ENCODE results near the gene PRKAR1B. TPM values are rescaled to one million over a fixed set of nuclear protein-coding genes. Genes with fewer than 3 reads are reported as not detected.

The PRKAR1B gene
- total RNA-seq, 1 donor from 2014 or later = 17.0 TPM

DNA sequence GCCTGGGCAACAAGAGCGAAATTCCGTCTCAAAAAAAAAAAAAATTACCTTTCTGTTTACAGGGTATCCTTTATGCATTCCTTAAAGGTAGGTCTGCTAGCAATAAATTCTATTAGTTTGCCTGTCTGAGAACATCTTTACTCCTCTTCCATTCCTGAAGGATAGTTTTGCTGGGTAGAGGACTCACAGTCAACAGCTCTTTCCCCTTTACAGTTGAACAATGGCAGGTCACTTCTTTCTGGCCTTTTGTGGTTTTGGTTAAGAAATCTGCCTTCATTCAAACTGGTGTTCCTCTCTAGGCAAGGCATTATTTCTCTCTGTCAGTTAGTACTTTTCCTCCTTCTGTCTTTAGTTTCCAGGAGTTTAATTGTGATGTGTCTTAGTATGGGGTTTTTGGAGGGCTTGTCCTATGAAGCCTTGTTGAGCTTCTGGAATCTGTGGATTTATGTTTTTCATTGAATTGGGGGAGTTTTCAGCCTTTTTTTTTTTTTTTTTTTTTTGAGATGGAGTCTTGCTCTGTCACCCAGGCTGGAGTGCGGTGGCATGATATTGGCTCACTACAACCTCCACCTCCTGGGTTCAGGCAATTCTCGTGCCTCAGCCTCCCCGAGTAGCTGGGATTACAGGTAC is 5.3 kb downstream of the PRKAR1B start:
- no peak for ATAC-seq

DNA sequence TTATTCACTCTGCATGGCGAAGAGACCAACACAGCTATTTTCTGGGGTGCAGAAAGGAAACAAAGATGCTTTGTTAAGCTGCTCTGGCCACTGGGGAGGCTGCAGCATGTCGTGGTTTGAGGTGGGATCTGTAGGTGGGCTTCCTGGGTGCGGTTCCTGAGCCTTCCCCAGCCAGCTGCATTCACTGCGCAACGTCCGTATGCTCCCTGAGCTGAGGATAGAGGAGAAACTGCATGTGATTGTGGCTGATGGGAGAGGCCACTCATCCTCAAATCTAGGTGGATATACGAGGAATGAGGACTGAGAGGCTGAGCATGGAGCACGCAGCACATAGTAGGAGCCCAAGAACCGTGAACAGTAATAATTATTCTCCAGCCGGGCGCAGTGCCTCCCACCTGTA is 10.4 kb downstream of the PRKAR1B start:
- no peak for ATAC-seq

DNA sequence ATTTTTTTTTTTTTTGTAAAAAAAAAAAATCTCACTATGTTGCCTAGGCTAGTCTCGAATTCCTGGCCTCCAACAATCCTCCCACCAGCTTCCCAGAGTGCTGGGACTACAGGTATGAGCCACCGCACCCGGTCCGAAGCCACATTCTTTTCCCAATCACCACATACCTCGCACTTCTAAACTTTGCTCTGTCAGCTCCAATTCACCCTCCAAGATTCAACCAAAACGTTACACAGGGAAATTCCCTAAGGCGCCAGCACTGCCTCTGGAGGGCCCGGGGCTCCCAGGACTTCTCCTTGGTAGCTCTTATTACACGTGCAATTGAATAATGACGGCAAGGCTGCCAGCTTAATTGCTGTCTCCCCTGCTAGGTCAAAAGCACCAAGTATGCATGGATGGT is 10.9 kb downstream of the PRKAR1B start:
- no peak for ATAC-seq

DNA sequence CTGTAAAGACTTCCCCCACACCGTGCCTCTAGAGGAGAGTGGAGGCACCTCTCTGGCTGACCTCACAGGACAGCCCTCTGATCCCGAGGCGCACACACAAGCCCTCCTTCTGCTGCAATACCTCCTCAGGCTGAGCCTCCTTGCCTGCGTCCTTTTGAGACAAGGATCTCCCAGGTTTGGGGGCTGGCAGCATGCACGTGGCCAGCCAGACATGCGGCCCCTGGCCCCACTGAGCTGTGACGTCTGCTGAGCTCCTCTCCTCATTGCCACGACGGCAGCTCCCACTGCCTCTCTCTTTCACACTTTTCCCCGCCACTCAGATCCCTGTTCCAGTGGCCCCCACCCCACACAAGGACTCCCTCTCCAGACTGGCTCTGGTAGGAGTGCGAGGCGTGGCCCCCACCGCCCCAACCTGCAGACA is 12.8 kb downstream of the PRKAR1B start:
- no peak for ATAC-seq

DNA sequence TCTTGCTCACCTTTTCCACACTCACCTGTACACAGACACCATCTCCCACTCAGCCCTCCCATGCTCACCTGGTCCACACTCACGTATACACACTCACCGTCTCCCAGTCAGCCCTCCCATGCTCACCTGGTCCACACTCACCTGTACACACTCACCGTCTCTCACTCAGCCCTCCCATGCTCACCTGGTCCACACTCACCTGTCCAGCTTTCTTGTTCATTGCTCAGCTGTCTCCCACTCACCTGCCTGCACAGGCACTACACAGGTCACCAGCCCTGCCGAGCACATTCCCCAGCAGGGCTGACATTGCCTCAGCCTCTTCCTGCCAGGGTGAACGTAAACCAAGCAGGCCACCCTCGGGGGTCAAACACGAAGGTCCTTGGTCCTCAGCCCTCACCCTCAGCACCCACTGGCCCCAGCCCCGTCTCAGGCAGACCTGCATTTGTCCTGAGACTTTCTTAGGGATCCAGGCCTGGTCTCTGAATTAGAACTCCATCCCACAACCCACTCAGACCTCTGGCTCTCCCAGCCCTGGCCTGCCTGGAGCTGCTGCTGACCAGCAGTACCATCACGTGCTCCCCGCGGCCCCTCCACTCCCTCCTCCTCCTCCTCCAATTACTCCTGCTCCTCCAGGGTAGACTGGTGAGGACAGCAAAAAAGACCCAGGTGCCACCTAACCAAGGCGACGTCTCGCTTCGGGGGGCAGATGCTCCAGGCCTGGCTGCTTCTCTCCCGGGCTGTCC is 13.4 kb downstream of the PRKAR1B start:
- ATAC-seq = no peak

DNA sequence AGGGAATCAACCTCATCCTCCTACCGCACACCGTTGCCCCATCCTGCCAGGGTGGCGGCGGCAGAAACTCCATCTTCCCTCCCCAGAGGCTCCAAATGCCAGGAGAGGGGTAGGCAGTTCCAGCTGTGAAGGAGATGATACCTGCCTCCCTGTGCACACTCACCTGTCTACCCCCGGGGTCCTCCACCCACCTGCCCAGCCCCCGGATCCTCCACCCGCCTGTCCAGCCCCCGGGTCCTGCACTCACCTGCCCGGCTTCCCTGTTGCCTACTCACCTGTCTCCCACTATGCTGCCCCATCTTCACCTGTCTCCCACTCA is 14.0 kb downstream of the PRKAR1B start:
- no peak for ATAC-seq

DNA sequence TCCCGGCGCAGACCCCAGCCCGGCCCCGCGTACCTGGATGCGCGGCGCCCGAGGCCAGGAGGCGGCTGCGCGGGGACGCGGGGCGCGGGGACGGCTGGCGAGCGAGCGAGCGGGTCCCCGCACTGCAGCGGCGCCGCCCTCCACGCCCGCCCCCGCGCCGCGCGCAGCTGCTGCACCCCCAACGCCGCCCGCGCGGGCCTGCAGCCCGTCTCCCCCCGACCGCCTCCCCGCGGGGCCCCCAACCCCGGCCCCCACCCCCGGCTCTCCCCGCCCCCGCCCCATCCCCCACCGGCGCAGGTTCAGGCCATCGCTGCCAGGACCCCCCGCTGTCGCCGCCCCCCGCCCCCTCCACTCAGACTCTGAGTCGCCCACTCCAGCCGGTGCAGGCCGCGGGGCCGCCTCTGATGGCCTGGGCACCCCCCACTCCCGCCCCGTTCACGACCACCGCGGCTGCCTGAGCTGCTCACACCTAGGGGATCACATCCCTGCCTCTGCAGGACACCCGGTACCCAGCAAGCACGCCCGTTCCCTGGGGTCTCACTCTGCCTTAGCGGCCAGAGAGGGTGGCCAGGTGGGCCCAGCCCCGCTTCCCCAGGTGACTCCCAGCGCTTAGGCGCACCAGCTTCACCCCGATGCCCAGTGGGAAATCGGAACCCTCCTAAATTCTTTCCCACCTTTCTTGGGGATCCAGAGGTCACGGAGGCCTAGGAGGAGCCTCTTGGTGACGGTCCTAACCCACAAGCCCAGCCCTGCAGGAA is 14.5 kb downstream of the PRKAR1B start:
- ATAC-seq = no peak

DNA sequence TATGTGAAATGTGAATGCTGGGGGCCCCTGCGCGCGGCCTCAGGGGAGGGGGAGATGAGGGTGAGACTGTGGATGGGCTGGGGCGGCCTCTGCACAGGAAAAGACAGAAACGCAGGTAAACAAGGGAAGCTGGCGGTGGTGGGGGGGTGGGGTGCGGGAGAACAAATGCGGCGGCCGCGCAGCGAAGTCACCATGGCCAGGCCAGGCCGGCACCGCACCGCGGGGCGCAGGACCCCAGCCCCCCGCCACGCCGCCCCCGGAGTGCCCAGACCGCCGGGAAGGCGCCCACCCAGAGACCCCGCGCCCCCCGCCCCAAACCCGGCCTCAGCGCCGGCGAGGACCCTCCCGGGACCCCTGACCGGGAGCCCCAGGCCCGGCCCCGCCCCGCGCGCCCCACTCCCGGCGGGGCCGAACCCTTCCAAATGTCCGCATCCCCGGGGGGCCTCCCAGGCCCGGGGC is 15.1 kb downstream of the PRKAR1B start:
- no peak for ATAC-seq

DNA sequence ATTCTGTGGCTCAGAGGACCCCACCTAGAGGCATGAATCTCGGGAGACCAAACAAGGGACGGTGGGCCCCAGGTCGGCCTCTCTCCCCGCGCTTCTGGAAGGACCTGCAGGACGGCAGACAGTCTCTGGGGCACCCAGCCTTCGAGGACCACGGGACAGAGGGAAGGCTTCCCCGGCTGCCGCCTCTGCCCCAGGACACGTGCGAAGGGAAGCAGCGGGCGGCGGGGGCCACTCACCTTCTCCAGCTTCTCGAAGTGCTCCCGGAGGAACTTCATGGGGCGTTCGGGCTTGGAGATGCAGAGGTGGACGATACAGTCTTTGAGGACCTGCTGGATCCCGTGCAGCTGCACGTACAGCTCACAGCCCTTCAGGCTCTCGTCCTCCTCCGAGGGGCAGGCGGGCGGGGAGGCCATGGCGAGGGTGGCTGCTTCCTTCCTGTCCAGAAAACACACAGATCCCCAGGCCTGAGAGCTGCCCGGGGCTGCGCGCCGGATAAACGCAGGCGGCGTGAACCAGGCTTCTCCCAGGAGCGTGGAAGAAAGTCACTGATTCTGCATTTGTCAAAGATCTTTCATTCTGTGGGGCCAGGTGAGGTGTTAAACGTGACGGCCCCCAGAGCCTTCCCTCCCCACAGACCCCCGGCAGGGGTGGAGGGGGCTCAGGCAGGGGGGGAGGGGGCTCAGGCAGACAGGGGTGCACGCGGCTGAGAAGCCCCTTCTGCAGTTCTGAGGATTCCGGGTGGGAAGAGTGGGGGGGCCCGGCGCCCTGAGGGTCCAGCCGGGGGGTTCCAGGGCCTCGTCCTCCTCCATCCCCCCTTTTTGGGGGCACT is 15.8 kb downstream of the PRKAR1B start:
- no peak for ATAC-seq

DNA sequence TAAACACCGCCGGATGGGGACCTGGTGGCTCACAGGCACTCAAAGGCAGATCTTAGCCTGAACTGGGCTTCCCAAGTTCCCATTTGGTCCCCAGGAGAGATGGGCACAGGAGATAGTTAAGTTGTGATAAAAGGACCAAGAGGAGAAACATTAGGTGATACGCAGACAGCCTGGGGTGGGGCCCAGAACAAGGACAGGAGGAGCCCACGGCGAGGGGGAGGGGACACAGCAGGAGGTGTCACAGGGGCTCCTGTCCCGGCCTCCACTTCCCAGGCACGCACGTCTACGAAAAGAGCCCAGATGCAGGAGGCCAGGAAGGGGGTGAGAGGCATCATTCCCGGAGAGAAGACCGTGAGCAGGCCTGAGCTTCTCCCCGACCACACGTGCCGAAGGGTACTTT is 16.9 kb downstream of the PRKAR1B start:
- no peak for ATAC-seq

DNA sequence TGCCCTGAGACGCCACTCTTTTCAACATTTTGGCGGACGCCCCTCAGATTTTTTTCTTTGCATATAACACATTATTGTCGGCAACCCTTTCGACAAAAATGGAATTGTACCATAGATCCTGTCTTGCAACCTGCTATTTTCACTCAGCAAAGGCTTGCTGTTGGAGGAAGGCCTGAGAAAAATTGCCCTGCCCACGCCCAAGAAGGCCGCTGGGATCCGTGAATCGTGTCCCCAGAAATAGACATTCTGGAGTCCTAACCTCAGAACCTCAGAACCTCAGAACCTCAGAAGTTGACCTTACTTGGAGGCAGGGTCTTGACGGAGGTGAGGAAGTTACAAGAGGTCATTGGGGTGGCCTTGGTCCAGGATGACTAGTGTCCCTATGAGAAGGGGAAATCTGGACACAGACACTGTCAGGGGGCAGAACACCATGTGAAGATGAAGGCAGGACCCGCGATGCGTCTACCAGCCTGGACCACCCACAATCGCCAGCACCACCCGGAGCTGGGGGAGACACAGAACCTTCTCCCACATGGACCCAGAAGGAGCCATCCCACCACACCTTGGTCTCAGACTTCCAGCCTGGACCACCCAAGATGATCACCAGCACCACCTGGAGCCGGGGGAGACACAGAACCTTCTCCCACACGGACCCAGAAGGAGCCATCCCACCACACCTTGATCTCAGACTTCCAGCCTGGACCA is 19.6 kb downstream of the PRKAR1B start:
- ATAC-seq = no peak

DNA sequence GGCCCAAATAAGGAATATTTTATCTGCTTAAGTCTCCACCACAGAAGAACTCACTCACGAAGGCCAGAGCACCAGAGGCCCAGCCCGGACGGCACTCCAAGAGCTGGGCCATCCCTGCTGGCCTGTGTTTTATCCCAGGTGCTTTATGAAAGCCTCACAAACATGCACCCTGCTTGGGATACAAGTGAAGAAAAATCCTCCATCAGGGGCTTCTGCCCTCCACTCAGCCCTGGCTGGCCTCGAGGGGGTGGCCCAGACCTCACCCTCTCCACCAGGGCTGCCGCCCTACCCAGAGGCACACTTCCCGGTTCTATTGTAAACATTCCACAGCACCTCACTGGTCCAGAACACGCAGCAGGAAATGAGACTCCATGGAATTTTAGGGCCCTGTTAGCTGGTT is 20.4 kb downstream of the PRKAR1B start:
- no peak for ATAC-seq

DNA sequence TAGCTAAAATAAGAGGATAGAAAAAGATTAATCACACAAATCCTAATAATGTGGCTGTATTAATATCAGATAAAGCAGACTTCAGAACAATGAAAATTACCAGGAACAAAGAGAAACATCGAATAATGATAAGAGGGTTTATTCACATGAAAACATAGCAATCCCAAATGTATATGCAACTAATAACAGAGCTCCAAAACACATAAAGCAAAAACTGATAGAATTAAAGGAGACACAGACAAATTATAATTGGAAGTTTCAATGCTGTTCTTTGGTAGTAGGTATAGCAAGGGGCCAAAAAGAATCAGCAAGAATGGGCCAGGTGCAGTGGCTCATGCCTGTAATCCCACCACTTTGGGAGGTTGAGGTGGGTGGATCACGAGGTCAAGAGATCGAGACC is 24.0 kb downstream of the PRKAR1B start:
- no peak for ATAC-seq

DNA sequence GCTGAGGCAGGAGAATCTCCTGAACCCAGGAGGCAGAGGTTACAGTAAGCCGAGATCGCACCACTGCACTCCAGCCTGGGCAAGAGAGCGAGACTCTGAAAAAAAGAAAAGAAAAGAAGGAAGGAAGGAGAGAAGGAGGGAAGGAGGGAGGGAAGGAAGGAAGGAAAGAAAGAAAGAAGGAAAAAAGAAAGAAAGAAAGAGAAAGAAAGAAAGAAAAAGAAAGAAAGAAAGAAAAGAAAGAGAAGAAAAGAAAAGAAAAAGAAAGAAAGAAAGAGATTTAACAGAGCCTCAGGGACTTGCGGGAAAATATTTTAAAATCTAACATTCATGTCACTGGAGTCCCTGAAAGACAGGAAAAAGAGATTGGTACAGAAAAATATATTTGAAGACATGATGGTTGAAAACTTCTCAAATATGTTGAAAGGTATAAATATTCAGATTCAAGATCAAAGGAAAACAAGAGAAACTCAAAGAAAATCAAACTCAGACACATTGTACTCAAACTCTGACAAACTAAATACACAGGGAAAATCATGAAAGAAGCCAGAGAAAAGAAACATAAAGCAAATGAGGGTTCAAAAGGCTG is 25.9 kb downstream of the PRKAR1B start:
- ATAC-seq = no peak

DNA sequence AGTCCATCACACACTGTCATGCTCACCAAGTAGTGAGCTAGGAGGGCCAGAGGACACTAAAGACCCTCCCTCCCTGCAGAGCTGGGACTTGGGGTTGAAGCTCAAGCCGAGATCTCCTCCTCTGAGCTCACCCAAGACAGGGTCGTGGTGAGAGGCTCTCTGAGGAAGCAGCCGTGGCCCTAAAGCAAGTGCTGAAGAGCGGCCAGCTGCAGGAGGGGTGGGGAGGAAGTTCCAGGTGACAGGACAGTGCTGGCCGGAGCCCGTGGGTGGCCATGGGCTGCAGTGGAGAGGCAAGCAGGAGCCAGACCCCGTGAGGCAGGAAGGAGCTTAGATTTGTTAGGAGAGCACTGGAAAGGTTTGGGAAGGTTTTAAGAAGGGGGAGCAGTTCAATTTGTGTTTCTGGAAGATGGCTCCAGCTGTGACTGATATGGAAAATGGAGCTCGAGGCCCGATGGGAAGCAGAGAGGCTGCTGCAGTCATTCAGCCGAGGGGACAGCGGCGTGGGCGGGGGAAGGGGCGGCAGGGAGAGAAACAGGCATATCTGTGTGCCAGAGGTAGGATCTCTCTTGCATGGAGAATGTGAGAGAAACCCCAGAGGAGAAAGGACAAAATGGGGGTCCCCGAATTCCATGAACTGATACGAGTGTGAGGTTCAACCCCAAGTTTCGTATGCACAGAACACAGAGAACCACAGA is 27.5 kb downstream of the PRKAR1B start:
- peak; percentile 17 for ATAC-seq

DNA sequence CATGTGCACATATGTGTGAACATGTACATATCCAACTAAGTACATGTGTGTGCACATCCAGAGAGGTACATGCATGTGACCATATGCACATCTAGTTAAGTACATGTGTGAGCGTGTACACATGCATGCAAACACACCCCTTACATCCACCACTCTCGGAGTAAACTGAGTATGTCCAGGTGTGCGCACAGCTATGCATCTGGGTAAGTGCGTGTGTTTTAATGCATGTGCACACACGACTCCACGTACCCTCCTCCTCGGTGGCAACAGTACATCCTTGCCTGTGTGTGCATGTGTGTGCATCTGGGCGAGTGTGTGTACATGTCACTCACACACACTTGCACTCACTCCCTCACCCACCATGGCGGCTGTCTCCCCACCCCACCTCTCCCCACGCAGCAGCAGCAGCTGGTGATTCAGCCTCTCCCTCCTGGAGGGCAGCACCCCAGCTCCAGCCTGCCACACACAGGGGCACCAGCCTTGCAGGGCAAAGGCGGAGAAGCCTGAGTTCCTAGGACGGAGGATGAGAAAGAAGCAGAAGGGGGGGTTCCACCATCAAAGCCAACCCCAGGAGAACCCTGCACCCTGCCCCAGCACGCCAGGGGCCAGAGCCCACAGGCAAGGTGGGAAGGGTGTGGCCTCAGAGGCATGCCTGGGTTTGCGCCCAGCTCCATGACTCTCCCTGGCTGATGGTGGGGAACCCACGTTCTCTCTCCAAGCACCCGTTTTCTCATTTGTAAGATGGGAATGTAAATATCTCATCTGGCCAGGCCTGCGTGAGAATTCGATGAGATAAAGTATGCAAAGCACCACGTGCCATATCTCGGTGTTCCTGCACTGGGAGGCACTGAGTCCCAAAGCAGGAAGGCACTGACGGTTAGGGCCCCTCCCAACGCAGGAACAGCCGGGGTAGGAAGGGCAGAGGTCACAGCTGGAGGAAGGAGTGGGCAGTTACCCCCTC is 28.3 kb downstream of the PRKAR1B start:
- peak; percentile 72 for ATAC-seq

DNA sequence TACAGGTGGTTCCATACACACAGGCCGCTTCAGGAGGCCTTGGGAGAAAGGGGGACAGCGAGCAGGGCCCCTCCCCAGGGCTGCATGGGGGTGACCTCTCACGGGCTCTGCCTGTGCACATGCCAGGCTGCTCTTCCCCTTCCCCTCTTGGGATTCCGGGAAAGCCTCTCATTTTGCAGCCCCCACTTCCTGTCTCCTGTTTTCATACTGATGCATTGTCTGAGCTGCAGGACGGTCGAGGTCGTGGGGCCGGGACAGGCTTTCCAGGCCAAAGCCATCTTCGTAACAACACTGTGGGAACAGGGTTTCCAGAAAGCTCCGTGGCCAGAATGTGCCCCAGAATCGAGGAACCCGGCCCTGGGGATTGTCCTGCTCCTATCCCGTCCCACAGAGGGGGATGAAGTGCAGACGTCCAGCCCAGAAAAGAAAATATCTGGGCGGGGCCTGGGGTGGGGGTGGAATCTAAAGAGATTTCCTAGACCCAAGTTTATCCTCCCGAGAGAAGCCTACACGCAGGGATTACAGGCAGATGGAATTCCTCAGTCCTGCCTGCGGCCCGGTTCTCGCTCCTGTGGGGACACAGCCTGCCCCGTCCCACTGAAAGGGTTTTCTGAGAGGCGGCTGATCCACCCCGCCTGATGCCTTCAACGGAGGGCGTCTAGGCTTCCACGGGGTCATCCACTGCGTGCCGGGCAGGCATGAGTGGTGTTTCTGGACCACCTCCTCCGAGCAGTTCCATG is 30.1 kb downstream of the PRKAR1B start:
- no peak for ATAC-seq

DNA sequence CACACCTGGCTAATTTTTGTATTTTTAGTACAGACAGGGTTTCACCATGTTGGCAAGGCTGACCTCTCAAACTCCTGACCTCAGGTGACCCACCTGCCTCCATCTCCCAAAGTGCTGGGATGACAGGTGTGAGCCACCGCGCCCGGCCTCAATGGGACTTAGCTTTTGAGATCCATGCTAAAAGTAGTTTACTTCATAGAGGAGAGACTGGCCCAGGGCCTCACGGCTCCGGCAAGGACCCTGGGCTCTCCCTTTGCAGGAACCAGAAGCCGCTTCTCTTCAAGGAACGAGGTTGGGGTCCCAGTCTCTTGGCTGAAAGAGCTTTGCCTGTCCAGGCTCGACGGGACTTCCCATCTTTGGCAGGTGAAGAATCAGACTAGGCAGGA is 30.7 kb downstream of the PRKAR1B start:
- ATAC-seq = no peak

DNA sequence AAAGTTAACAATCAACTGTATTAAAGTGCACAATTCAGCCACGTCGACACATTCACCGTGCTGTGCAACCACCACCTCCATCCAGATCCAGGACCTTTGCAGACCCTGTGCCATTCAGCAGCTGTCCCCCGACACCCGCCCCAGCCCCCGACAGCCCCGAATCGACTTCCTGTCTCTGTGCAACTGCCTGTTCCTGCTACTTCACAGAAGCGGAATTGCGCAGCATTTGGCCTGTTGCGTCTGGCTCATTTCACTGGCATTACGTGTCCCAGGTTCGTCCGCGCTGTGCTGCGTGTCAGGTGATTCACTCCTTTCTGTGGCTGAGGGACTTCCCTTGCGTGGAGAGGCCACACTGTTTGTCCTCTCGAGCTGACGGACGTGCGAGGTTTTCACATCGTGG is 33.8 kb downstream of the PRKAR1B start:
- ATAC-seq = no peak

Measured in esophagus mucosa (tissue), 1 donor.